SKM-1 treated with dmso at 0.1 percent for 144 hours (cell line): ENCODE results near the gene SBK3.
"Not testable (repeated sequence)": the region's sequence is repeated elsewhere in the genome, so short reads cannot be mapped to it uniquely, and the experiment has no call there.

Experiments used
- DNase-seq: peaks from one replicate; lab custom pipeline; 2025; ENCODE audit not compliant: unreplicated experiment; lab: John Stamatoyannopoulos, UW

SBK3 gene

DNA sequence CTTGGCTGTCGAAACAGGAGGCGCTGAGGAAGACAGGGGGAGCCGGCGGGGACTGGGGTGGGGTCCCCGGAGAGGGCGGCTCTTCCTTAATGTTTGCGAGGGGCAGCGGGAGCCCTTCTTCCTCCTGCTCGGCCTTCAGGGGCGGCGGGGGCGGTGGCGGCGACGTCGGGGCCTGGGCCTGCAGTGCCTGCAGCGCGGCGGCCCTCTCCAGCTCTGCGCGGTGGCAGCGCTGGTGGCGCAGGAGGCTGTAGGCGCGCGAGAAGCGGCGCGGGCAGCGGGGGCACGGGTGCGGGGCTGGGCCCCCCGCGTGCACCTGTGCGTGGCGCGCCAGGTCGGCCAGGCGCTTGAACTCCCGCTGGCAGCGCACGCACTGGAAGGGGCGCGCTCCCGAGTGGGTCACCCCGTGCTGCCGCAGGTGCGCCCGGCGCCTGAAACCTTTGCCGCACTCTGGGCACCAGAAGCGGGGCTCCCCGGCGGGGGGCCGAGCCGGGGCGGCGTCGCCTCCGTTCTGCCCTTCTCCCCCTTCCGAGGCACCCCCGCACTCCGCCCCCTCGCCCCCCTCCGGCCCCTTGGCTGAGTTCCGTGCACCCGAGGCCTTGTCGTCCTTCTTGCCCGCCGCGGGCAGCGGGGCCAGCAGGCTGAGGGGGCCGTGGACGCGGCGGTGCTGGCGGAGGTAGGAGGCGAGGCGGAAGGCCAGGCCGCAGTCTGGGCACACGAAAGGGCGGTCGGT, 32.9 kb upstream of the SBK3 start:
- no peak for DNase-seq

DNA sequence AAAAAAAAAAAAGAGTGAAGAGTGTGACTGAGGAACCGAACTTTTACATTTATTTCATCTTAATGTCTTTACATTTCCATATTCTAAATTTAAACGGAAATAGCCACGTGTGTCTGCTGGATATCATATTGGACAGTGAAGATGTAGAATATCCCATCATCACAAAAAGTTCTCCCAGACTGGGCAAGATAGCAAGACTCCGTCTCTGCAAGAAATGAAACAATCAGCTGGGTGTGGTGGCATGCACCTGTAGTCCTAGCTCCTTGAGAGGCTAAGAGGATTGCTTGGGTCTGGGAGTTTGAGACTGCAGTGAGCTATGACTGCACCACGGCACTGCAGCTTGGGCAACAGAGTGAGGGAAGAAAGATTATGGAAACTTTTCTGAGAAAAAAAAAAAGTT, 31.4 kb upstream of the SBK3 start:
- no peak for DNase-seq

DNA sequence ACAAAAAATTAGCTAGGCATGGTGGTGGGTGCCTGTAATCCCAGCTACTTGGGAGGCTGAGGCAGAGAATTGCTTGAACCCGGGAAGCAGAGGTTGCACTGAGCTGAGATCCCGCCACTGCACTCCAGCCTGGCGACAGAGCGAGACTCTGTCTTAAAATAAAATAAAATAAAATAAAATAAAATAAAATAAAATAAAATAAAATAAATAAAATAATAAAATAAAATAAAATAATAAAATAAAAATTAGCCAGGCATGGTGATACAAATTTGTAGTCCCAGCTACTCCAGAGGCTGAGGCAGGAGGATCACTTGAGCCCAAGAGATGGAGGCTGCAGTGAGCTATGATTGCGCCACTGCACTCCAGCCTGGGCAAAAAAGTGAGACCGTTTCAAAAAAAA, 28.6 kb upstream of the SBK3 start:
- DNase-seq, result not testable (repeated sequence)

DNA sequence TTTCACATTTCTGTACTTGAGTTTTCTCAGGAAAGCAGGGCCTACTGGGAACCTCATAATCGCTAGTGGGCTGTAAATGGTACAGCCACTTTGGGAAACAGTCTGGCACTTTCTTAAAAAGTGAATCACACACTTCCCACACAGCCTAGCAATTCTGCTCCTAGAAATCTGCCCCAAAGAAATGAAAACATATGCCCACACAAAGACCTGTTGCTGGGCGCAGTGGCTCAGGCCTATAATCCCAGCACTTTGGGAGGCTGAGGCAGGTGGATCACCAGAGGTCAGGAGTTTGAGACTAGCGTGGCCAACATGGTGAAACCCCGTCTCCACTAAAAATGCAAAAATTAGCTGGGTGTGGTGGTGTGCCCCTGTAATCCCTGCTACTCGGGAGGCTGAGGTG, 24.1 kb upstream of the SBK3 start:
- DNase-seq, result not testable (repeated sequence)

DNA sequence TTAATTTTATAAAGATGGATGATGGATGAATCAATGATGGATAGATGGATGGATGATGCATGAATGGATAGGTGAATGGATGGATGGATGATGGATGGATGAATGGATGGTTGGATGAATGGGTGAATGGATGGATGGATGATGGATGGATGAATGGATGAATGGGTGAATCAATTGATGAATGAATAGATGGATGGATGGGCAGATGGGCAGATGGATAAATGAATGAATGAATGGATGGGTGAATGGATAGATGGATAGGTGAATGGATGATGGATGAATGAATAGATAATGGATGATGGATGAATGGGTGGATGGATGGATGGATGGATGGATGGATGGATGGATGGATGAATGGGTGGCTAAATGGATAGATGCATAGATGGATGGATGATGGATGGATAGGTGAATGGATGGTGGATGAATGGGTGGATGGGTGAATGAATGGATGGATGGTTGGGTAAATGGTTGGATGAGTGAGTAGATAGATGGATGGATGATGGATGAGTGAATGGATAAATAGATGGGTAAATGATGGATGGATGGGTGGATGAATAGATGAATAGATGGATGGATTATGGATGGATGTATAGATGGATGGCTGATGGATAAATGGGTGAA, 22.5 kb upstream of the SBK3 start:
- DNase-seq, result no peak

DNA sequence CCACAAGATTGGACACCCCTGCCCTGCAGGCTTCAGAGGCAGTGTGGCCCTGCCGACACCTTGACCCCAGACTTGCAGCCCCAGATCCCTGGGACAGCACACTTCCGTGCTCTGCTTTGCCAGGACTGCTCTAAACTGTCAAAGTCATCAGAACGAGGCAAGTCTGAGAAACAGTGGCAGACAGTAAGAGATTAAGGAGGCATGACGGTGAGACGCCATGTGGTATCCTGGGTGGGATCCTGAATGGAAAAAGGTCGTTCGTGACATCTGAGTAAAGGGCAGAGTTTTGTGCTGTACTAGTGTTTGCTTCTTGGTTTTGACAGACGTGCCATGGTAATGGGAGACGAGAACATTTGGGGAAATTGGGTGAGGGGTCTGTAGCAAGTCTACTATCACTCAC, 21.5 kb upstream of the SBK3 start:
- DNase-seq, result no peak

DNA sequence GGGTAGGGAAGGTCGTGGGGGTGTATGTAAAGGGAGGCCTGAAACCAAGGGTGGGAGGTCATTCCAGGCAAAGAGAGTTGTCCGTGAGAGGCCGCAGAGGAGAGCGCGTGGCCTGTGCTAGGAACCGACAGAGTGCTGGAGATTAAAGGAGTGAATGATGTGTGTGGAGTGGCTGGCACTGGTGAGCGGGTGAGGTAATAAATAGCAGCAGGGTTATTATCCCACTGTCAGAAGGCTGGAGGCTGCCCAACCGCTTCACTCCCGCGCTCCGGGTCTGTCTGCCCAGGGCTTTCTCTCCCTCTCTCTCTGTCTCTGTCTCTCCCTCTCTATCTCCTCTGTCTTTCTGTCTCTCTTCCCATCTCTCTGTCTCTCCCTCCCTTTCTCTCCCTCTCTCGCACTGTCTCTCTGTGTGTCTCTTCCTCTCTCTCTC, 17.9 kb upstream of the SBK3 start:
- DNase-seq, result no peak

DNA sequence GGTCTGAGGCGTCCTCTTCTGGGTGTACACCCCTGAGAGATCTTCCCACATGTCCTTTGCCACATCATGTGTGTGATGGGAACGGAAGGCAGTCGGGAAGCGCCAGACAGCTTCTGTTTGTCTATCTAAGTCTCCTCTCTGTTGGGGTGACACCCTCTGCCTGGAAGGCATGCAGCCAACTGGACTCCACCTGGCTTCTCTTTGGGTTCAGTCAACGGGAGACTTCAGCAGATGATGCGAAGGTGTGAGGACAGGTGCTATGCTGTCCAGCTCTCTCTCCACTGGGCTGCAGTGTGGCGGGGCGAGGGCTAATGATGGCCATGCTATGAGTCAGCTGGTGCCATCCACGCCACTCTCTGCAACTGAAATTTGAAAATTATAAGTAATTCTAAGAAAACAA, 14.3 kb upstream of the SBK3 start:
- no peak for DNase-seq

DNA sequence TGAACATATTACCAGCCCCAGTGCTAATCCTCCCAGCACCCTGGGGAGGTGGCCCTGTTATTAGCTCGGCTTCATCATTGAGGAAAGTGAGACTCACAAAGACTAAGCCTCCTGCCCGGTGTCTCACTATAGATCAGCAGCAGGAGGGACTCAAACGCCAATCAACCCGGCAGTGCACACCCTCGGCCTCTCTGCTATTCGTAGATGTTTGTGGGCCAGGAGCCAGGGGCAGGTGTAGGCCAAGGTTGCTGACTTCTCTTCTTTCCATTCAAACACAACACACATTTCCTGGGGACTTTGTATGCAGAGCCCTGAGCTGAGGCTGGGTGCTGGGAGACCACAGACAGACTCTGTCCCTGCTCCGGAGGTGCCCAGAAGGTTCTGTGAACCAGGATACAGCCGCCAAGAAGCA, 9.4 kb upstream of the SBK3 start:
- DNase-seq, result no peak

DNA sequence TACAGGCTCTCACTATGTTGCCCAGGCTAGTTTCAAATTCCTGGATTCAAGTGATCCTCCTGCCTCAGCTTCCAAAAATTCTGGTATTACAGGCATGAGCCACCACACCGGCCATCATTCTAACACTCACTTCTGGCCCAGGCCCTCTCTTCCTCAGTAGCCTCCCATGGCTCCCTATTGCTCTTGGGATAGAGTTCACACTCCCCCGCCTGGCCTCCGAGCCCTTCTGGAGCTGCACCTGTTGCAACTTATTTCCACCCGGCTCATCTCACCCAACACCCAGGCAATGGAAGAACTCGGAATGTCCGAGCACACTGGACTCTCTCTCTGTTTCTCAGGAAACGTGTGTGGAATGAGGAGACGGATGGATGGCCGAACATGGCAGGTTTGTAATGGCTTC, 9.0 kb upstream of the SBK3 start:
- DNase-seq, result no peak

DNA sequence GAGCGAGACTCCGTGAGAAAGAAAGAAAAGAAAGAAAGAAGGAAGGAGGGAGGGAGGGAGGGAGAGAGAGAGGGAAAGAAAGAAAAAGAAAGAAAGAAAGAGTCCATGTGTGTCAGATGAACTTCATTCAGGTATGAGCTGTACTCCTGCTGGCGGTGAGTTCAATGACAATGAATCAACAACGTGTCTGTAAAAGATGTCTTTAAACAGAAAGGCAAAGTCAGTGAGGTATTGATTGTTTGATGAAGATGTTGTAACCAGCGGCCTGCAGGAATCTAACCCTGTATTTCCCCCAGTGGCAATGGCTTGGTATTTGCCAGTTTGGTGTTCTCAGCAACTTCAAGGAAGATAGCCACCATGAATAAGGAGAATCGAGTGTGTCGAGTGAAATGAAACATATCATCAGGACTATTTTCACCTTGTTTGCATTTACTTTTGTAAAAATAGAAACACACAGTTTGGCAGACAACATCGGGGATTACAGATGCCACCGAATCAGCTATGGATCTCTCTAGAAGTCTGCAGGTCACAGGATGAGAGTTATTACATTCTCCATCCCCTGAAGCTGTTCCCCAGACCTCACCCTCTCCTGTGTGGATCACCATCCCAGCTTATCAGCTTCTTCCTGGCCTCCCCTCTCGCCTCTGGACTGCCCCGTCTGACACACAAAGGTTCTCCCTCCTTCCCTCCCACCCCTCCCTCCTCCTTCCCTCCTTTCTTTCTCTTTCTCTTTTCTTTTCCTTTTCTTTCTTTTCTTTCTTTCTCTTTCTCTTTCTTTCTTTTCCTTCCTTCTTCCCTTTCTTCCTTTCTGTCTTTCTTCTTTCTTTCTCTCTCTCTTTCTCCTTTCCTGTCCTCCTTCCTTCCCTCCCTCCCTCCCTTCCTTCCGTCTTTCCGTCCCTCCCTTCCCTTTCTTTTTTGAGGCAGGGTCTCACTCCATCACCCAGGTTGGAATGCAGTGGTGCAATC, 8.2 kb upstream of the SBK3 start:
- DNase-seq, result no peak

DNA sequence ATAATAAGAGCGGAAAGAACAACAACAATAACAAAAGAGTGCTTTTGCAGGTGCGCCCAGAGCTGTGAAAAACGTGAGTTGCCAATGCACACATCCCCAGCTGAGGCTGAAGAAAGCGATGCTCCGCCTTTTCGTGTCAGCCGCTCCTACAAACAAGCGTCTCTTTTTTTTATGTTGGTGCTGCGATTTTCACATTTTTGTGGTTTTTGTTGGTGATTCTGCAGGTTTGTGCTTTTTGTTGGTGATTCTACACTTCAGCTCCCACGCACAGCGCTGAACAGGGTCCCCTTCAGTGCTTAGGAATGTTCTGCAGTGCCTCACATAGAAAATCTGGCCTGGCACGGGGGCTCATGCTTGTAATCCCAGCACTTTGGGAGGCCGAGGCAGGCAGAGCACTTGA, 7.3 kb upstream of the SBK3 start:
- no peak for DNase-seq

DNA sequence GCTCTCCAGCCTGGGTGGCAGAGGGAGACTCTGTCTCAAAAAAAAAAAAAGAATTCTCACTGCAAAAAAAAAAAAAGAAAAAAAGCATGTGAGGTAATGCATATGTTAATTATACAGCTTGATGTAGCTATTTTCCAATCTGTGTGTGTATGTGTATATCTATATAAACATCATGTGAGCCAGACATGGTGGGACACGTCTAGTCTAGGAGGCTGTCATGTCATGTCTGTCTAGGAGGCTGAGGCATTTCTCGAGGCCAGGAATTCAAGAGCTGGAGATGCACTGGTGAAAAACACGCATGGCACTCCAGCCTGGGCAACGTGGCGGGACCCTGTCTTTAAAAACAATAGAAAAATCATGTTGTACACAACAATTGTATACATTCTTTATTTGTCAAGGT, 6.9 kb upstream of the SBK3 start:
- no peak for DNase-seq

DNA sequence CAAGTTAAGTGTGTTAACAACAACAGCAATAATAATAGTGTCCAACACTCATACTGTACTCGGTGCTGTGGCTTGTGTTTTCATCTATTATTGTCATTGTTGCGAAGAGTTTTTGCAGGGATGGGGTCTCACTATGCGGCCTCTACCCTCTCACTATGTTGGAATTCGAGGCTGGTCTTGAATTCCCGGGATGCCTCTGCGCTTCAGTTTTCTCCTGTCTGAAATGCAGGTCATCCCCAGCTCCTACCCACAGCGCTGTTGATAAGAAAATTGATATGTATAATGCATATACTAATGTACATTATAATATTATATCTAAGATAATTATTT, 4.9 kb upstream of the SBK3 start:
- DNase-seq, result no peak

DNA sequence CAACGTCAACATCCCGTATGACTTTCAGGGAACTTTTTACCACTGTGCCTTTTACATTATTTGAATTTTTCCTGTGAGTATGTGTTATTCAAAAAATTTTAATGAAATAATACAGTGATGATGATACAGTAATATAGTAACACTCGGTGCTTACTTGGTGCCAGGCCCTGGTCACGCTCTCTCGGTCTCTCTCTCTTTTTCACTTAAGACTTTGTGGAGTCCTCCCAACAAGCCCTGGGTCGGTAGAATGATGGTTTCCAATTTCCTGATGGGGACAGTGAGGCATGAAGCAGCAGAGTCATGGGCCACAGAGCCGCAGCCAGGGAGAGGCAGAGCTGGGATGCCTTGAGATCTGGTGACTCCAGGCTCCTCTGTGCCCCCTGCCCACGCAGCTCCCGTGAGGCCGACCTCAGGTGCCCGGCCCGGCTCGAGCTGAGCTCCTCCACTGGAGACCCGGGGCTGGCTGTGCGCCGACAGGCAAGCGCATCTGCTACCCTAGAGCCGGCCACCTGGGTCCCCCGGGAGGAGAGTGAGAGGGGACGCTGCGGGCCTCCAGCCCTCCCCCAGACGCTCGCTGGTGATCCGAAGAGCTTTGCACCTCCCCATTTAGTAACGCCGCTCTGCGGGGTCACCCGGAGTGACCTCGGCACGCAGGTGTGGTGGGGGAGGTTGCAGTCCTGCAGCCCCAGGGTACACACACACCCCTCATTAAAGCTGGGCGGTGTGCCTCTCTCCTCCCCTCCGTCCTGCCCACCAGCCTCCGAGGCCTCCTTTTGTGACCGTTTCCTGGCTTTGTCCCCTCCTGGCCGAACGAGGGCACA, 4.4 kb upstream of the SBK3 start:
- no peak for DNase-seq

DNA sequence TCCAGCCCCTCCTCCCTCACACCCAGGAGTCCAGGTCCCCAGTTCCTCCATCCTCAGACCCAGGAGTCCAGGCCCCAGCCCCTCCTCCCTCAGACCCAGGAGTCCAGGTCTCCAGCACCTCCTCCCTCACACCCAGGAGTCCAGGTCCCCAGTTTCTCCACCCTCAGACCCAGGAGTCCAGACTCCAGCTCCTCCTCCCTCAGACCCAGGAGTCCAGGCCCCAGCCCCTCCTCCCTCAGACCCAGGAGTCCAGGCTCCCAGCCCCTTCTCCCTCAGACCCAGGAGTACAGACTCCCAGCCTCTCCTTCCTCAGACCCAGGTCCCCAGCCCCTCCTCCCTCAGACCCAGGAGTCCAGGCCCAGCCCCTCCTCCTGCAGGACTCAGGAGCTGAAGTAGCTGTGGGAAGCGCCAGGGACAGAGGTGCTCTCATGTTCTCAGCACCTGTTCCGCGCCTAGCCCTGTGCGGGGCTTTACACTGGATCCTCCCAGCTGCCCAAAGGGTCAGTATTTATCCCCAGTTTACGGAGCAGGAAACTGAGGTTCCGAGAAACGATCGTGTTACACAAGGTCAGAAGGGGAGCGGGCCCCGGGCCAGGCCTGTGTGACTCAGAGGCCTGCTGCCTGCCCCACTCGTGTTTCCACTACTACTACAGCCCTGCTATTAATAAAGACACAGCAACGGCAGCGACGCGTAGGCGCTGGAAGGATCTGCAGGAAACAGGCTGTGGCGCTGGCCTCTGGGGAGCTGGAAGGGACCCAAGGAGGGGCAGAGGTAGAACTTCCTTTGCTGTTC, 1.7 kb upstream of the SBK3 start:
- DNase-seq, result no peak

DNA sequence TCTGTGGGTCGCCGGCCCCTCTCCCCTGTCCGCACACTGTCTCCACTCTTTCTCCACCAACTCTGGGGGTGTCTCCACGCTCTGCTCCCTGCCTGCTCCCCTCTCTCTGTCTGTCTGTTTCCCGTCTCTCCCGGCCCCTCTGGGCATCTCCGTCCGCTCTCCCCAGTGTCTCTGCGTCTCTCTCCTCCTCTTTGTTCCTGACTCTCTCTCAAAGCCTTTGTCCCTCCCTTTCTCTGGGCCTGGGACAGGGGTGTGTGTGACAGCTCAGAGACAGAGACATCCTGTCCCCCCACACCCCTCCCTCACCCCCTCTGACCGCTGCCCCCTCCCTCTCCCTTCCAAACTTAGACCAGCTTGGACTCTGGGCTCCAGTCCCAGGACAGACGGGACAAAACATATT, 668 bp upstream of the SBK3 start:
- no peak for DNase-seq

DNA sequence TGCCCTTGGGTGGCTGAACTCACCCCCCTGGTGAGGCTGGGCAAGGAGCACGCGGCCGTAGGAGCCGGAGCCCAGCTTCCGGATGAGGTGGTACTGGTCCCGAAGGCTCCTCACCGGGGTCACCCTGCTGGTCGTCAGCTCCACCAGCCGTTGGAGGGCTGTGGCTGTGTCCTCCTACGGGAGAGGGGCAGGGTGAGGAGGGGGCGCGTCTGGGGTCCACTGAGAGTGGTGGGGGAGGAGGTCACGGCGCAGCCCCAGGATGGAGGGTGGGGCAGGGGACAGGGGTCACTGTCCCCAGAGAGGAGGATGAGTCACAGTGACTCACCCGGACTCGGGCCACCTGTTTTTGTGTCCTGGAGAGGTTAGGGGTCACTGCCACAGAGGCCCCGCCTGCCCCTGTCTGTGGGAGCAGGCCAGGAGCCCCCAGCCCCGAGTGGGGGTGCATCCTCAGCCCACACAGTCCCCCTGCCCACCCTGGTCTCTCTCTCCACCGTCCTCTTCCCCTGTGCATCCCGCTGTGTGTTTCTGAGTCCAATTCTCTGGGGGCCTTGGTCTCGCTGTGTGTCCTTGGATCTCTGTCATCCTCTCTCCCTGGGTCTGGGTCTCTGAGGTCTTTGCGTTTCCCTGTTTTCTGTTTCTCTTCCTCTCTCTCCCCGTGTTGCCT, 435 bp downstream of the SBK3 start:
- DNase-seq, result no peak

DNA sequence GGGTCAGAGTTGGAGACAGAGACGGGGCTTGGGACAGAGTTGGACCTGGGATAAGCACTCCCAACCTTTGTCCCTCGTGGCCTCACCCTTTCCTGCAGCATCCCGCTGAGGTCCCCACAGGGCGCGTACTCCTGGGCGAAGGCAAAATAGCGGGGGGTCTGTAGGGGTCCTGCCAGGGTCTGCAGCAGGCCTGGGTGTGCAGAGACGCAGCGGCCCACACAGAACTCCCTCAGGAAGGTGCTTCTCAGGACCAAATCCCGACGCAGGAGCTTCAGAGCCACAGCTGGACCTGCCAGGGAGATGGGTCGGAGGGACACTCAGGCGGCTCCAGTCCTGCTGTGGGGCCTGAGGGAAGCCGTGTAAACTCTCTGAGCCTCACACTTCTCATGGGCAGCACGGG, 1.3 kb downstream of the SBK3 start:
- DNase-seq, result no peak

DNA sequence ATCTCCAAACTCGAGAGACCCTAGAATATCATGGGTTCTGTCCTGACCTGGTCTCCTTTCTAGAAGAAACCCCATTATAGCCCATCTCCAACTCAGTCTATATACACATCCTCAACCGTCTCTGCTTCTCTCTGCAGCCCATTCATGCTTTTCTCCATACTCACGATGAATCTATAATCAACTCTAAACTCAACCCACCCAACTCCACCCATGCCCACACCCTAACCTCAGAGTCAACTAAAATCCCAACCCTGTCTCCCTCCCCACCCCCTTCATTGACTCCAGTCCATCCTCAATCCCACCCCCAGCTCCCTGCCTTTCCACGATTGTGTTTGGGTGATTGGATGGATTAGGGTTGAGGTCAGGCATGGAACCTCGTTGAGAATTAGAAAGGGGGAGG, 1.8 kb downstream of the SBK3 start:
- no peak for DNase-seq
